Stimulated activated CD8-positive, alpha-beta memory T cell treated with anti-CD3 and anti-CD28 coated beads, Interleukin-15, amount 100 ng/mL, for 4 hours (primary cell): Measurements from ENCODE around the gene ZNFX1.

Experiments used
- DNase-seq, 2 donors: peaks; one replicate each; pipeline ENCODE4 v3.0.0-alpha.2; 2020; ENCODE audit warnings: low read depth in 2 of 2

ZNFX1 gene

DNA sequence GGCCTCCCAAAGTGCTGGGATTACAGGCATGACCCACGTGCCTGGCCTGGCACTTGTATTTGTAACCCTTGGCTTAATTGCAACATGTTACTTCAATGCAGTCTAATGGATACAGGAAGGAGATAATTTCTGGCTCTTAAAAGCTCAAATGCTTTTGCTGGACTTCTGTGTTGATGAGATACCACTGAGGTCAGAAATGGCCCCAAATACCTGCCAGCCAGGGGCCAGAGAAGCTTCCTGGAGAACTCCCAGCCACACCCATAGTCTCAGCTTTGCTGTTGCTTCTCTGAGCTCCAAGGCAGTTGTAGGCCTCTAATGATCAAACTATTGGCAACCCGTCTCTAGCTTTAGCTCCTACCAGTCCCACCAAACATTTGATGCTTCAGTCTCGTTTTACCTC is 14.2 kb upstream of the ZNFX1 start:
- DNase-seq = no peak

DNA sequence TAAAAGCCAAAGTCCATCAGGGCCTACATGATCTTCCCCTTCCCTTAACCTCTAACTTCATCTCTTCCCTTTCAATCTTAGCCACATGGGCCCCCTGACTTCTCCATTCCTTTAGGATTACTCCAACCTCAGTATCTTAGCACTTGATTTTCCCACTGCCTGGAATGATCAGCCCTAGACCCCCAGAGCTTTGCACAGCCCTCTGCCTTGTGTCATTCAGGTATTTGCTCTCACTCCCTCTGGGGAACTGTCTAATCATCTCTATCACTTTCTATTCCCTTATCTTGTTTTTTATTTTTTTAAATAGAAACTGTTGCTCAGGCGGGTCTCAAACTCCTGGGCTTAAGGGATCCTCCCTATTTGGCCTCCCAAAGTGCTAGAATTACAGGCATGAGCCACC is 13.3 kb upstream of the ZNFX1 start:
- no peak for DNase-seq

DNA sequence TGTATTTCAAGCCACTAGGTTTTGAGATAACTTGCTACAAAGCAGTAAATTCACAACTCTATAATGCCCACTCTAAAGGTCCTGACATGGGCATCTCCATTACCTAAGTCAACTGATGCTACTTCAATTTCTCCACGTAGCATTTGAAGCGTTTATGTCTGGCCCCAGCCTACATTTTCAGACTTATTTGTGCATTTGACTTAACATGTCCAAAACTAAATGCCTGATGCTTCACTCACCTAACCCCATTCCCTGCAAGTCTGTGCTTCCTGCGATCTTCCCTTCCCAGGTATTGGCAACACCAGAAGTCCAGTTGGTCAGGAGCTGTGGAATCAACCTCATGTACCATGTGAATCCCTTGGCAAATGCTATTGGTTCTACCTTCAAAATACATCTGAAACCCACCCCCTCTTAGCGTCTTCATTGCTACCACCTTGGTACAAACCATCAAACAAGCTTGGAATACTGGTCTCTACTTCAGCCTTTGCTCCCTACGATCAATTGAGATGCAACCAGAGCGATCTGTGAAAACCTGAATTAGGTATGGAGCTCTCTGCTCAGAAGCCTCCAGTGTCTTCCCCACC is 12.8 kb upstream of the ZNFX1 start:
- no peak for DNase-seq

DNA sequence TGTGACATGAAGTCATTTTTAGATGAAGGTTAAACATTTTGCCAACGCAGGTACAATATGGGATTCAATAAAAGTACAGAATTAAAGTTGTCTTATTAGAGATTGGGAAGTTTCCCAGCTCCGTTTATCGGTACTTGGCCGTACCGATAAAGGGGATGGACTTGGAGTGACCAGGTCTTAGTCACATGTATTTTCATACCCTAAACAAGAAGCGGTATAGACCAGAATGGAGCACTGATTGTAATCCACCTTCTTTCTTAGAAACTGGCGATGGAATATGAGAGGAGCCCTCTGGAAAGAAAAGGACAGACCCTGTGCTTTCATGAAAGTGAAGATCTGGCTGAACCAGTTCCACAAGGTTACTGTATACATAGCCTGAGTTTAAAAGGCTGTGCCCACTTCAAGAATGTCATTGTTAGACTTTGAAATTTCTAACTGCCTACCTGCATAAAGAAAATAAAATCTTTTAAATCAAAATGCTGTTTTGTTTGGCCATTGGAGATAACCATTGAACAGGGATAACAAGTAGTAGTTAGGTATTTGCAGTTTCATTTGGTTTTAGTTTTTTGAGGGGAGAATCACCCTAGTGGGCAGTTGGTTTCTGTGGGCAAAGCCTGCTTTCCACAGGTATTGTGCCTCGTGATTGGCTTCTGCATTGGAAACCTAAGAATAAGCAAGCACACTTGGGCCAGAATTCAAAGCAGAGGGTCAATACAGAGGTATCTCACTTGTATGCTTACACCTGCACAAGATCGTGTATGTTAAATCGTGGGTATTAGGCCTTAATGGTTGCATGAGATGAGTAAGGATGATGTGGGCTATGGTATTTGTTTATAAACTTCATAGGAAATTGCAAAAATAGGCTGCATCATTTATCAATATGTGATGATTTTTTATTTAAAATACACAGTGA is 11.2 kb upstream of the ZNFX1 start:
- DNase-seq = no peak

DNA sequence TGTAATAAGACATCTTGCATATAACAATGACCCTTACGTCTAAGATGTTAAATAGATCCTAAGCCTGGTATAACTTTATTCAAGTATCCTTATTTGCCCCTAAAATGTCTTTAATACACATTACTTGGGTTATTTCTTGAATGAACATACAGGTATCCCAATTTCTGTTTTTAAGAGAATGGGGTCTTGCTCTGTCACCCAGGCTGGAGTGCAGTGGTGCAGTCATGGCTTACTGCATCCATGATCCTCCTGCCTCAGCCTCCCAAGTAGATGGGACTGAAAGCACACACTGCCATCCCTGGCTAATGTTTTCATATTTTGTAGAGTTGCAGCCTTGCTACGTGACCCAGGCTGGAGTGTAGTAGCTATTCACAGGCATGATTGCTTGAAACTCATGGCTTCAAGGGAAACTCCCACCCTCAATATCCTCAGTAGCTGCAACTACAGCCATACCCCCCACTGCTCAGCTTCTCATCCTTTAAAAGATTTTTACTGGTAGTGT is 10.4 kb upstream of the ZNFX1 start:
- no peak for DNase-seq

DNA sequence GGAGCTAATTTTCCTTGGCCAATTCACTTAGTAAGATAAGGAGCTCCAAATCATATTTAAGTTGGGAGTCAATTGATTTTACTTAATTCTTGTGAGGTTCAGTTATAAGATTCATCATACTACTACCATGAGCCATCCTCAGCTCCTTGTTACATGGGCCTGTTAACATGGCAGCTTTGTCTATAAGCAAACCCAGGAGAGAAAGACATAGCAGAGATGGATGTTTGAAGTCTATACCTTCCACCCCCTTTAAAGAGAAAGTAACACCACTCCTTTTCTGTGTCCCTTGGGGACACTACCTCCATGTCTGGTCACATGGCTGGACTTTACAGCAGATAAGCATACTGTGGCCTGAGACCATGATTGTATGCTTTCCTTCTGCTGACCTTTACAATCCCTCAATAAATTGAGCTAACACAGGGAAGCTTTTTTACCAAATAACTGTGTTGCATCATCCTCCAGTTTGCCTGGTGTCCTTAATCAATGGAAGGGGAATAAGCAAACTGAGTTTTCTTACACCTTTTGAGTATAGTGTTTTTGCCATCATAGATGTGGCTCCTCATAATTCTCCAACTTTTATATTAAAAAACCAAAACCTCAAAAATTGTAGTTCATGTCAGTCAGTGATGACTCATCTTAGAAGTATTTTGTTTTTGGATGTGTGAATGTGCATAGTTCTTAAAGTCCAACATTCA is 9.8 kb upstream of the ZNFX1 start:
- no peak for DNase-seq

DNA sequence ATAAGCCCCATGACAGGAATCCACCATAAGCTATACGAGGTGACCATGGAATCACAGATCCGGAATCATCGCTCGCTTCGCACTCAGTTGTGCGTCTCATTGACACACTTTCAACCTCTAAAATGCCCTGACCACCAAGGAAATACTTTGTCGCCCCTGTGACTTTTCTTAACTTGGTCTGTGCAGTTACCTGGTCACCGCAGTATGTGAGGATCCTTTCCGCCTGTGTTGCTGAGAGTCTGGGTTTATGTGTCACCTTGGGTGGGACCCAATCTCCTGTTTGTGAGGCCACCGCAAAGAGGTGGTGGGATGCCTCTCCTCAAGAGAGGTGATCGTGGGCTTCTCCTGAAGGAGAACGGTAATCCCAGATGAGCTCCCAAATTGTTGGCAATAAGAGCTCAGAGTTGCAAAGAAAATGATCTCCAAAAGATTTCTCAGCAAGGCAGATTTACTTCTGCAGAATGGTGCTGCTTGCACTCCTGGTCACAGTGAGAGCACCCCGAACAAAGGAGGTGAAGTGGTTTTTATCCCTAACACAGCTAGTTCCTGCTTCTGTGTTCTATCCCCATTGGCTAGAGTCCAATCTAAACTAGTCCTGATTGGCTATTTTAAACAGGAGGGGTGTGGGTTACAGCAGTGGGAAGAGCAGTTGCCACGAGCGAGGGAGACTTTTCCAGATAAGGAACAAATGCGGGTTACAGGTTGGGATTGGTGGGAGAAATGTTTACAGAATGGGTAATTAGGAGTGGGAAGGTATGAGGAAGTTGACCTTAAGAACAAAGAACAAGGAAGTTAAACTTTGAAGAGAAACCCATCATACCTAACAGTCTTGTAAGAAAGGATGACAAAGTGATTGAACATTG is 9.1 kb upstream of the ZNFX1 start:
- no peak for DNase-seq

DNA sequence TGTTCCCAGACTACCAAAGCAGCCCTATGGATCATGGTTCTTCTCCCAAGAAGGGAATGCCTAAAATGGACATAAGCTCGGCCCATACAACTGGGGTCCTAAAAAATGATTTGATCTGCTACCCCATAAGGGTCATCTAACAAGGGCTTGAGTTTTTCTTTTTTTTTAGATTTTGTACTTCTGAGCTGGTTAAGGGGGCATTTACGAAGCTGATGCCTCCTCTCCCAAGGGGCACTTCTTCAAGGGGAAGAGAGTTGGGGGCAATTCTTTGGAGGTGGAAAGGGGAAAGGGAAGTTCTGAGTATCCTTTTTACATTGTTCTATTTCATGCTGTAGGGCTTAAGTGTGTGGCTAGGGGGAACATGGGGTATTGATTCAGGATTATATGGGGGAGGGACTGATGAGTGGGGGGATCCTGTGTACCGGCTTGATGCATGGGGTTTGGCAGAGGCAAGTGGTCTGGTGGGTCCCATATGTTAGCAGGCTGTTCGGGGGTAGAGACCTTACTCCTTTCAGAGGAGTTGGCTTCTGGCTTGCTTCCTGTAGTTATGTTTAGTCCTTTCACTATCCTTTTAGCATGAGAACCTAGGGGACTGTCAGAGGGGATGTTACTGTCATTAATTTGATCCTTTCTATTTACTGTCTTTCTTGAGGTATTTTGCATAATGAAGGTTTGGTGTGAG is 8.1 kb upstream of the ZNFX1 start:
- no peak for DNase-seq

DNA sequence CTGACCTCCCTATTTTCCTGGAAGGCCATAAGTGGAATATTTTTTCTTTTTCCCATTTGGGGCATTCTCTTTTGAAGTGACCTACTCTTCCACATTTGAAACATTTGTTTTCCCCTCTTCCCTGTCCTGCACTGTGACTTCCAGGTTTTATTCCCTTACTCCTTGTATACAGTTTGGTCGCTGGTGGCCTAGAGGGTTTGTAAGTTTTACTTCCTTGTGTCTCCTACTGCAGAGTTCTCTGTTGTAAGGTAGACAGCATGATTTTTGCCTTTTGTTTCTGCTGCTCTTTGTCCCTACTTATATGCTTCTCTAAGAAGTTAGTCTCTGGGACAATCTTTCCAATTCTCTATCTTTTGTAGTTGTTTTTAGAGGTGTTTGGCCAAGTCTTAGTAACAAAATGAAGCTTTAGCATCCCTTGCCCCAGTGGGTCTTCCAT is 7.4 kb upstream of the ZNFX1 start:
- DNase-seq = no peak

GRCh38 chr20:49284818-49285217 is 7.0 kb upstream of the ZNFX1 start:
- no peak for DNase-seq

DNA sequence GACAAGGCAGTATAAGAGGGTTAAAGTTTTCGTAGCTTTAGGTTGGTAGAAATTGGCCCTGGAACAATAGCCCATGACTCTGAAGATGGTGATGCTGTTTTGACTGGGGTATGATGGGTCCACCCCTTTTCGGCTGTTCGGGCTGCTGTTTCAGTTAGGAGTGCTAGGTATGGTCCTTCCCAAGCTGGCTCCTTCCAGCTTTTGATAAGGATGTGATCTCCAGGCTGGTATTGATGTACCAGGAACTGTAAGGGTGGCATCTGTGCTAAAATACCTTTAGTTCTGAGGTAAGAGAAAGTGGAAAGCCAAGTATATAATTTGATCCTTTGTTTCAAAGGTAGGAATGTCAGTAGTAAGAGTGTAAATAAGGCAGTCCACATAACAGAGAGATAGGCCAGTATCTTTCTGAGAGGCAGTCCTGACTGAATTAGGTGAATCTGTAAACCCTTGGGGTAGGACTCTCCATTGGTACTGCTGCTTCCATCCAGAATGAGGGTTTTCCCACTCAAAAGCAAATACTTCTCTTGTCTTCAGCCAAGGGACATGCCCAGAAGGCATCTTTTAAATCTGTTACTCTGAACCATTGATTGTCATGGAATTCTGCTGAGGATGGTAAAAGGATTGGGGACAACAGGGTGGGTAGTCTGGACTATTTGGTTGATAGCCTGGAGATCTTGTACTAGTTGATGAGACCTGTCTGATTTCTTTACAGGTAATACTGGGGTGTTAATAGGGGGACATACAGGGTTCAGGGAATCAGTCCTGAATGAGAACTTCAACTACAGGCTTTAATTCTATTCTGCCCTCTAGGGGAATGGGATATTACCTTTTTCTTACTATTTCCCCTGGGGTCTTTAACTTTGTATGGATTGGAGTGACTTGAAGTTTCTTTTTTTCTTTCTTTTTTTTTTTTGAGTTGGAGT is 6.1 kb upstream of the ZNFX1 start:
- no peak for DNase-seq

- DNase-seq = no peak
These were observed 5.4 kb upstream of the ZNFX1 start for GRCh38 chr20:49283176-49283702.

- DNase-seq = no peak
These were observed 4.8 kb upstream of the ZNFX1 start for GRCh38 chr20:49282584-49283171.

DNA sequence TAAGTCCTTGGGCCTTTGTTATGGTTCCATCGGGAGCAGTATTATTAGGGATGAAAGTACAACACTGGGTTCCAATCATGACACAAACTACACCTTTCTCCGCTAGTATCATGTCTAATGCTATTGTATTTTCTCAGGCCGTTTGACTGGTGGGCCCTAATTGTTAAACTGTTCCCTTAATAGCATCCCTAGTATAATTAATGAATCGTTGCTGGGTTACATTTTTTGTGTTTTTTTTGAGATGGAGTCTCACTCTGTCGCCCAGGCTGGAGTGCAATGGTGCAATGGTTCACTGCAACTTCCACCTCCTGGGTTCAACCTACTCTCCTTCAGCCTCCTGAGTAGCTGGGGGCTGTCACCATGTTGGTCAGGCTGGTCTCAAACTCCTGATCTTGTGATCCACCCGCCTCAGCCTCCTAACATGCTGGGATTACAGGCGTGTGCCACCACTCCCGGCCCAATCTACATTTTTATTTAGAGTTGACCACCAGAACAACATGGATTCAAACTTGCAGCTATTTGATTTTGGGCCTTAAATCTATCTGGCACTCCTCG is 4.1 kb upstream of the ZNFX1 start:
- DNase-seq = no peak

GRCh38 chr20:49281059-49281912 is 3.4 kb upstream of the ZNFX1 start:
- DNase-seq = no peak

- no peak for DNase-seq
These were observed 2.7 kb upstream of the ZNFX1 start for GRCh38 chr20:49280463-49281058.

GRCh38 chr20:49279677-49280462 is 2.0 kb upstream of the ZNFX1 start:
- no peak for DNase-seq
